Tibial nerve (tissue), 4 donors: ENCODE measurements around the gene DCLRE1C.

Experiments used
- EP300 ChIP-seq, 2 donors: sonication (generic); formaldehyde crosslinking; IDR thresholded peaks; one replicate each; pipeline ENCODE4 v1.6.1; 2017; ENCODE audit warnings: antibody characterized with exemption in 2 of 2, mild to moderate bottlenecking in 1 of 2
- POLR2A ChIP-seq, 2 donors: fragments of 450-650 bp; IDR thresholded peaks; one replicate each; pipeline ENCODE4 v1.6.1; 2017; ENCODE audit warnings: antibody characterized with exemption in 2 of 2, mild to moderate bottlenecking in 2 of 2, moderate library complexity in 2 of 2
- TF ChIP-seq, protein P1 (sequence below), 5 experiments: fragments of 200-600 bp in 3 of 5; fragments of 450-650 bp in 2 of 5; sonication (generic) in 3 of 5; IDR thresholded peaks; one replicate each; pipeline ENCODE4 v1.5.1; 2016 to 2019; ENCODE audit warnings: antibody characterized with exemption in 5 of 5, mild to moderate bottlenecking in 3 of 5, moderate library complexity in 2 of 5

DNA sequence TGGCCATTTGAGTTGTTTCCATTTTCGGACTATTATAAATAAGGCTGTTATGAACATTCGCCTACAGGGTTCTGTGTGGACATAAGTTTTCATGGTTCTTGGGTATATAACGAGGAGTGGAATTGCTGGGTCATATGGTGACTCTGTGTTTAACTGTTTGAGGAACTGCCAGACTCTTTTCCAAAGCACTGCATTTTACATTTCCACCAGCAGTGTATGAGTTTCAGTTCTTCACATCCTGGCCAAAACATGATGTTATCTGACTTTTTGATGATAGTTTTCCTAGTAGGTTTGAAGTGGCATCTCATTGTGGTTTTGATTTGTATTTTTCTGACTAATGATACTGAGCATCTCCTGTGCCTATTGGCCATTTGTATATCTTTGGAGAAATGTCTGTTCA lies 69.8 kb downstream of the DCLRE1C start:
- TF ChIP-seq, protein P1, sequence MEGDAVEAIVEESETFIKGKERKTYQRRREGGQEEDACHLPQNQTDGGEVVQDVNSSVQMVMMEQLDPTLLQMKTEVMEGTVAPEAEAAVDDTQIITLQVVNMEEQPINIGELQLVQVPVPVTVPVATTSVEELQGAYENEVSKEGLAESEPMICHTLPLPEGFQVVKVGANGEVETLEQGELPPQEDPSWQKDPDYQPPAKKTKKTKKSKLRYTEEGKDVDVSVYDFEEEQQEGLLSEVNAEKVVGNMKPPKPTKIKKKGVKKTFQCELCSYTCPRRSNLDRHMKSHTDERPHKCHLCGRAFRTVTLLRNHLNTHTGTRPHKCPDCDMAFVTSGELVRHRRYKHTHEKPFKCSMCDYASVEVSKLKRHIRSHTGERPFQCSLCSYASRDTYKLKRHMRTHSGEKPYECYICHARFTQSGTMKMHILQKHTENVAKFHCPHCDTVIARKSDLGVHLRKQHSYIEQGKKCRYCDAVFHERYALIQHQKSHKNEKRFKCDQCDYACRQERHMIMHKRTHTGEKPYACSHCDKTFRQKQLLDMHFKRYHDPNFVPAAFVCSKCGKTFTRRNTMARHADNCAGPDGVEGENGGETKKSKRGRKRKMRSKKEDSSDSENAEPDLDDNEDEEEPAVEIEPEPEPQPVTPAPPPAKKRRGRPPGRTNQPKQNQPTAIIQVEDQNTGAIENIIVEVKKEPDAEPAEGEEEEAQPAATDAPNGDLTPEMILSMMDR (IDR thresholded peaks at IDR 0.05): no peak
- TF ChIP-seq POLR2A (IDR thresholded peaks at IDR 0.05): no peak
- TF ChIP-seq EP300 (IDR thresholded peaks at IDR 0.05): no peak
